ENCODE results near the gene SDR39U1.
A peak's percentile ranks its signal among the peaks of the same experiment; 100 is the strongest.

Gene SDR39U1

DNA sequence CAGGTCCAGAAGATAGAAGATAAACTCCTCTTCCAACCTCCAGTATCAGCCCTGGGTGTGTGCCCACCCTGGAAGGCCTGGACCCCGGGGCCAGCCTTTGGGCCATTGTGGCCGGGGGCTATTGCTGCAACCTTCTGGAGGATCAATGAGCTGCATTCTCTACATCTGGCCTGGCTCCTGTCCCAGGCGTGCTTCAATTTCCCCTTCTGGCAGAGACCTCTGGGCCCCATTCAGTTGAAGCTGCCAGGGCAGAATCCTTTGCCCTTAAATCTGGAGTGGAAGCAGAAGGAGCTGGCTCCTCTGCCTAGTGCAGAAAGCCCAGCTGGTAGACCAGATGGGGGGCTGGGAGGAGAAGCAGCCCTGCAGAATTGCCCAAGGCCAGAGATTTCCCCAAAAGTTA is 33.8 kb downstream of the SDR39U1 start:
- no peak for DNase-seq

- DNase-seq = no peak
Measured at GRCh38 chr14:24407608-24408325, 34.8 kb downstream of the SDR39U1 start.

GRCh38 chr14:24406416-24406815 is 36.2 kb downstream of the SDR39U1 start:
- DNase-seq = no peak

GRCh38 chr14:24404814-24405213 is 37.8 kb downstream of the SDR39U1 start:
- no peak for DNase-seq

DNA sequence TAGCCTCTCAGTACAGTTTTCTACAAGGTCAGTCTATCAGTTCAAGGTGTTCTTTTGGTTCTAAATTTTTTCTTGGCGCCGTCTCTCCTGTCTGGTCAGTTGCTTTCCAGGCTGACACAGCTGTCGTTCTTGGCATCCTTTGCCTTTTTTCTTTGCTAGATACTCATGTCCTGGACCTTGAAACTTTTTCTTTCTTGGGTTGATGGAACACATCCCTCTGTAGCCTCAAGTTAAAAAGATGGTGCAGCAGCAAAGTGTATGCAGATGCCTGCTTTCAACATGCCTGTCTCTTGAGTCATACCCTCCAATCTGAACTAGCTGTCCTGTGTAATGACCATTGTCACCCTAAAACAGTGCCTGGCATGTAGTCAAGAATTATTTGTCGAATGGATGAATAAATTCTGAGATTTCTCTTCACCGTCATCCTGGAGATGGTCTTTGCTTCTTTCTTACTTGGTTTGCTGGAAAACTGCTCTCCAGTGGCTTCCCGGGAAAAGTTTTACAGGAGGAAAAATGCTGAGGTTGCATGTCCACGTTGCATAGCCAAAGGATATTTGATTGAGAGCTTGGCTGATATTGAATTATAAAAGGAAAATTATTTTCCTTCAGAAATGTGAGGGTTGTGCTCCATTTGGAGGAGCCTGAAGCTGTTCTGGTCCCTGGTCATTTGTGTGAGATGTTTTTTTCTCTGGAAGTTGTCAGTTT is 39.1 kb downstream of the SDR39U1 start:
- no peak for DNase-seq

GRCh38 chr14:24401810-24402702 is 40.5 kb downstream of the SDR39U1 start:
- DNase-seq = no peak

DNA sequence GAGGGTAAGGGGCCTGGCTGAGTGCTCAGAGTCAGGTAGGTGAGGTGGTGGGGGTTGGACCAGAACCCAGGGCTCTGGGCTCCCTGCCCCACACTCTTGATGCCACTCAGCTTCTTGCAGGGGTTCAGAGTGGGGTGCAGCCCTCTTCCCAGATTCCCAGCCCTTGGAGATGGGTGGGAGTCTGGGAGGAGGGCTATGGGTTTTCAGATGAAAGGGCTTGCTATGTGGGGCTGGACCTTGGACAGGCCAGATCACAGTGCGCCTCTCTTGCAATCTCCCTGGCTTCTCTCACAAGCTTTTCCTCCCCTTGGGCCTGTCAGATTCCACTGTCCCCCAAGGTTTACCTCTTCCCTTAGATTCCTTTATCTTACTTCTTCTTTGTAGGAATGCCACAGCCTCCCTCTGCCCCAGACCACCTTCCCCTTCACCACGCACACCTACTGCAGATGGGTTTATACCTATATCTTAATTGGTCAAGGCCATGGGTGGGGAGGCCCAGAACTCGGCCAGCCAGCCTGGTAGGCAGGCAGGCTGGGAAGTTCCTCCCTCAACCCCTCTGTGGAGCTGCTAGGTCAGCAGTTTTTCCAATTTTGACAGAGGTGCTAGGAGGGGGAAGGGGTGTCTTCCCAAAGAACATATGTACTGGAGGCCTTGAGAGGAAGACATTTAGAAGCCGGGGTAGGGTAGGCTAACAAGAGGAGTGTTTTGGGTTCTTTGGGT is 42.4 kb downstream of the SDR39U1 start:
- no peak for DNase-seq

- DNase-seq = no peak
Measured at GRCh38 chr14:24399447-24399822, 43.1 kb downstream of the SDR39U1 start.

GRCh38 chr14:24398653-24399446 is 43.7 kb downstream of the SDR39U1 start, which contains the start of gene NYNRIN:
NYNRIN (plus strand) TSS chr14:24399003; CDS start chr14:24399247, 244 bp downstream.
- peak; percentile 57 for DNase-seq

GRCh38 chr14:24398293-24398652 is 44.3 kb downstream of the SDR39U1 start:
- no peak for DNase-seq

DNA sequence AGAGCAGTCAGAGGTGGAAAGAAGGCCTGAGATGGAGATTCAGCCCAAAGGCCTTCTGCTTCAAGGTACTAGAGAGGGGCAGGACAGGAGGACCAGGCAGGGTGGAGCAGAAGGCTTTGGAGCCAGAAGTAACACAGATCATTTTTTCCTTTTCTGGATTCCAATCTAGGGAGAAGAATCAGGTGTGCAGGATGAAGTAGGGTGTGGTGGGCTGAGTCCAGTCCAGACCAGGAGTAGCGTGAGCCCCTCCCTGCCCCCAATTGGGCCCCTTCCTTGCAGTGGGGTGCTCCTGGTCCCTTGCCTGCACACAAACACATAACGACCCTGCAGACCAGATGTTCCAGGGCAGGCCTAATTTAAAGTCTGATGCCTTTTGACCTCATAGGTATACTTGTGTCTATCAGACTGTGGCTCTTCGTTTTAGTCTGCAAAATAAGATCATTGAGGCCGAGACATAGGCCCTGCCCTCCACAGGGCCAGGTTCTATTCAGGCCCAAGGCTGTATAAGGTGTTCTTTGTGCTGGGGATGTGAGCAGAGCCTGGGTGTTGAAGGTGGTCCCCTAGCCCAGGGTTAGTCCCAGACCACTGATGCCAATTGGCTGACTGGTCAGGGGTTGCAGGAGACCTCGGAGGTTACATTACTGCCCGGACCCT is 44.8 kb downstream of the SDR39U1 start:
- no peak for DNase-seq

- DNase-seq = no peak
Measured at GRCh38 chr14:24395609-24396582, 46.7 kb downstream of the SDR39U1 start.

DNA sequence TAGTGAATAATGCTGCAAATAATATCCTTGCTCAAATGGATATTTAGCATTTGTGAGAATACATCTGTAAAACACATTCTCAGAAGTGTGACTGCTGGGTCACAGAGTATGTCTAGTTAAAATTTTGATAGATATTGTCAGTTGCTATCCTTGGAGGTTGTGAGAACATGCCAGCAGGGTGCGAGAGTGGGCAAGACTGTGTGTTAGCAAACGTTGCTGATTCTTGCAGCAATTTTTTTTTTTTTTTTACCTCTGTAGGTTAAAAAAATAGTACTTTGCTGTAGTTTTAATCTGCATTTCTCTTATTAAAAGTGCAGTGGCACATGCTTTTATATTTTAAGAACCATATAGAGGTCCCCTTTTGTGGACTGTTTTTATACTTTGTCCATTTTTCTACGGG is 48.3 kb downstream of the SDR39U1 start:
- DNase-seq = peak; percentile 23

- no peak for DNase-seq
Measured at GRCh38 chr14:24392325-24393091, 50.1 kb downstream of the SDR39U1 start.

- DNase-seq = no peak
Measured at GRCh38 chr14:24390701-24391468, 51.7 kb downstream of the SDR39U1 start.

All from CD4-positive, alpha-beta T cell treated with Interleukin-6 for 4 hours (primary cell).